RCC 7860 (cell line): ENCODE measurements around the gene CACUL1.
"Not testable (repeated sequence)": the region's sequence is repeated elsewhere in the genome, so short reads cannot be mapped to it uniquely, and the experiment has no call there.

ENCODE experiments used
- DNase-seq: peaks from one replicate; pipeline ENCODE4 v3.0.0-alpha.2; 2015; ENCODE audit warnings: low spot score
- FAIRE-seq: peaks from 2 replicates; lab custom pipeline; 2012; peaks lifted over from hg19 to GRCh38; lab: Jason Lieb, UNC

Gene CACUL1

DNA sequence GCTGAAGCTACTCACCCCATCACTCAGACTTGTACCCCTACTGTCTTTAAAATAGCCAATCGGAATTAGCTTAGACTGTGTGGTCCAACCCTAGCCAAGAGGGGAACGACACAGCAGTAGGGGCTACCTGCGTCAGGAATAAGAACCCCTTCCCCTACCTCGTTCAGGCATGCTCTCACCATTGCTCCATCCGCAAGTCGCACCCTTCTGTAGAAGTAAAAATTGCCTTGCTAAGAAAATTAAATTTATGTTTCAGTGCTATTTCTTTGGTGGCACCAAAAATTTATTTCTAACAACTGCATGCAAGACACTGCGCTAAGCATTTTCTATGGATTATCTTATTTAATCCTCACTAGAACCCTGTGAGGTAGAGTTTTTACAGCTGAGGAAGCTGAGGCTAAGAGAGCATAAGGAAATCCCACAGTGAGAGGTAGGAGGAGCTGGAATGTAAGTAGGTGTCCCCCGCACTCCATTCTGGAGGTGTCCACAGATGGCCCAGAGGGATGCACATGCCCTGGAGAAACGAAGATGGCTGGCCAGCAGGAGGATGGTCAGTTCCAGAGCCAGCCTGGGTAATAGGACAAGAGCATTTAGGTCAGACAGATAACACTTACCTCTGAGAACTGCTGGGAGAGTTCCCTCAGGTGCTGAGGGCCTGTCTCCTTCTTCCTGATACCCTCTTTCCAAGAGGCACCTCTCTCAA is 15.3 kb upstream of the CACUL1 start:
- FAIRE-seq (no peak), DNase-seq (no peak)

DNA sequence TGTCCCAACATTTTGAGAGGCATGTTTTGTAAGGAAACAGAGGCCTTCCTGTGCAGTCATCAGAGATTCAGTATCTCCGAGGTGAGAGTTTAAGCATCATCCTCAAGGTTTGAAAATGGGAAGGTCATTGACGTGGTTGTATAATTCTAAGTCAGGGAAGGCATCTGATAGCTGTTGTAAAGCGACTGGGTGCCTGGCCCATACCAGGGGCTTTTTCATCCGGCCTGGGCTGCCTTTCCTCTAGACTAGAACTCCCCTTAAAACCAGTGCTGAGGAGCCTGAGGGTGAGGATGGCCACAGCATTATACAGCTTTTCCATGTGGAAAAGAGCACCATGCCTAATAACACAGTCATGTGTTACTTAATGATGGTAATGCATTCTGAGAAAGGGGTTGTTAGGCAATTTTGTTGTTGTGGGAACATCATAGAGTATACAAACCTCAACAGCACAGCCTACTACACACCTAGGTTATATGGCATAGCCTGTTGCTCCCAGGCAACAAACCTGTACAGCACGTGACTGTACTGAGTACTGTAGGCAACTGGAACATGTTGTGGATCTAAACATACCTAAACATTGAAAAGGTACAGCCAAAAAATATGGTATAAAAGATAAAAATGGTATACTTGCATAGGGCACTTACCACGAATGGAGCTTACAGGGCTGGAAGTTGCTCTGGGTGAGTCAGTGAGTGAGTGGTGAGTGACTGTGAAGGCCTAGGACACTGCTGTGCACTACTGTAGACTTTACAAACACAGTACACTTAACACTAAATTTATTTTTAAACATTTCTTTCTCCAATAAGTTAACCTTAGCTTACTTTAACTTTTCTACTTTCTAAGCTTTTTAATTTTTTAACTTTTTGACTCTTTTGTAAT is 13.5 kb upstream of the CACUL1 start:
- DNase-seq (no peak), FAIRE-seq (no peak)

DNA sequence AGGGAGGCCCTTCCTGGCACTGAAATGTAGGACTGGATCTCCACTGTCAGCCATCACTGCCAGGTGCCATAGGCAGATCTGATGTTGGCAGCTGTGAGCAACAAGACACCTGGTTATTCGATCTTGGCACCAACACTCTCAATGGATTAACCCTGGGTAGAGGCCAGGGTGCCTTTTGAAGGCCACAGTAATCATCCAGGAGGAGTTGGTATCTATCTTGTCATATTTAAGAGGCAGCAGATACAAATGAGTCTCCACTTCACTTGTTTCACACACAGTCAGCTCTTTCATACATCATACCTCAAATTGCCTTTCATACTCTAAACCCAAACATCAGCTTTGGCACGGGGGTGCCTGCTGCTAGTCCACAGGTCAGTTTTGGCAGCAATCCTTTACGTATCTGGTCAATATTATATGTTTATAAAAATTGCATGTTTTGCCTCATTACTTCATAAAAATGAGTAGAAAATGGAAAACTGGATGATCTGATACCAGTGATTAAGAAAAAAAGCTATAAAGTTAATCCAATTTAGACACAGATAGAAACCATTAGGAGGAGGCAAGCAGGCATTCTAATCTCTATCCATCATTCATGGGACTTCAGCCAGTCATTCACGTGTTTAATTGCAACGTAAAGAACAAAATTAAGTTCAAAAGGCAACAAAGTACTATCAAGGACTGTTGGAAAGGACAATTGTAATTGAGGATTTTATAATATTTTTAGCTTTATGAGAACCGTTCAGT is 12.7 kb upstream of the CACUL1 start:
- DNase-seq (no peak), FAIRE-seq (no peak)

DNA sequence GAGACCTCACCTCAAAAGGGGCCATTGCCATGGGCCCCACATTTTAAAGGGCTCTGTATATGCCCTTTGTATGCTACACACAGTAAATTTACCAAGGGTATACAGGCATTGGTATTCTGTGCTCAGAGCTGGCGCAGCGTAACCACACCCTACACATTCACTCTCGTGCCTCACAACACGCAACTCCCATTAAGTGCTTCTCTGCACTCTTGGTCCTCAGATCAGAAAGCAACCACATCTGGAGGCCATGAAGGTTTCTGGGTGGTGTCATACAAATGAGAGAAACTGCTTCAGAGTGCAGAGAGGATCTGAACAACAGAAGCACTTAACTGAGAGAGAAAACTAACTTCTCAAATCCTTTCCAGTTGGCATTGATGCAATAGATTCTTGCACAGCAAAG is 9.4 kb upstream of the CACUL1 start:
- FAIRE-seq = no peak
- no peak for DNase-seq

DNA sequence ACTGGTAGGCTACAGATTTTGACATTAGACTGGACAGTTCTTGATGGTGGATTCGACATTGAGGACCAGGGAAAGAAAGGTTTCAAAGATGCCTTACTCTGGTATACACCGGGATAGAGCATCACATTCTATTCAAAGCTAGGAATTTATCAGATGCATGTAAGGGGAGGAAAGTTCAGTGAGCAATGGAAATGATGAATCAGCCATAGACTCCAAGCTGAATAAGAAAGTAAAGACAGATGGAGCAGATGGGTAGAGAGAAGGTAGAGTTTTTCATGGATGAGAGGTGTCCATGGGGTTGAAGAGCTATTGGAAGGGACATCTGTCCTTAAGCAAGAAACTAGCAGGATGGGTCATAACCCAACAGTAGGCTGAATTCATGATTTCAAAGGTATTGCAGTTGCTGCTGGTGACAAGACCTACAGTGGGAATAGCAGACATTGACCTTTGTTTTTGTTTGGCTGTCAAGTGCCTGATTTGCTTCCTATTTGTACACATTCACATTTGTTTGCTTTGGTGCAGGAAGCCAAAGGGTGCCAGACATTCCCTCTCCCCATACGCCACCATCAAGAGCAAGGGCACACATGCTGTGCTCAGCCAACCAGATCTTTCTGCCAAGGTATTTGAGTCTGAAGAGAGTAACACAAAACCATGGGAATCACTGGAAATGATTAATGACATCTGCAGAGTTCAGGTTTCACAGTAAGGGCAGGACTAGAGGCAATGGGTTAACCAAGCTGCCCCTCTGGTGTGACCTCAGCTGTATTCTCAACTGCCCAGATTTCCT is 8.6 kb upstream of the CACUL1 start:
- DNase-seq = peak; percentile 85
- FAIRE-seq = peak; percentile 94

DNA sequence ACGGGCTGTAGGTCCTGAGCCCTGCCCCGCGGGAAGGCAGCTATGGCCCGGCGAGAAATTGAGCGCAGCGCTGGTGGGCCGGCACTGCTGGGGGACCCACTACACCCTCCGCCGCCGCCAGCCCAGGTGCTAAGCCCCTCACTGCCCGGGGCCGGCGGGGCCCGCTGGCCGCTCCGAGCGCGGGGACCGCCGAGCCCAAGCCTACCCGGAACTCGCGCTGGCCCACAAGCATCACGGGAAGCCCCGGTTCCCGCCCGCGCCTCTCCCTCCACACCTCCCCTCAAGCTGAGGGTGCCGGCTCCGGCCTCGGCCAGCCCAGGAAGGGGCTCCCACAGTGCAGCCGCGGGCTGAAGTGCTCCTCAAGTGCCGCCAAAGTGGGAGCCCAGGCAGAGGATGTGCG is 5.5 kb upstream of the CACUL1 start:
- FAIRE-seq (no peak), DNase-seq (no peak)

DNA sequence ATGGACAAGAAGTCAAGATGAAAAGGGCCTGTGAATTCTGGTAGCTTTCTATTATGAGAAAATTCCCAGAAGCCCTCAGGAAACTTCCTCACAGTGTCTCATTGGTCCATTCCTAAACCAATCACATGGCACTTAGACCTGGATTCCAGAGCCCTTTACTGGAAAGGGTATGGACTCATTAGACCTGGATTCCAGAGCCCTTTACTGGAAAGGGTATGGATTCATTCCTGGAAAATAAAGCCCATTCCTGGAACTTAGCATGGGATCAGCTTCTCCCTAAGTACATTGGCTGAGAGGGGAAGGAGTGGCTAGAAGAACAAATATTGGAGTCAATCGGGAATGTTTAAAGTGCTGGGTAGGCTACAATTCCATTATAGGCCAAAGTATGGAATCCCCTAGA is 3.7 kb upstream of the CACUL1 start:
- no peak for FAIRE-seq
- DNase-seq = no peak

DNA sequence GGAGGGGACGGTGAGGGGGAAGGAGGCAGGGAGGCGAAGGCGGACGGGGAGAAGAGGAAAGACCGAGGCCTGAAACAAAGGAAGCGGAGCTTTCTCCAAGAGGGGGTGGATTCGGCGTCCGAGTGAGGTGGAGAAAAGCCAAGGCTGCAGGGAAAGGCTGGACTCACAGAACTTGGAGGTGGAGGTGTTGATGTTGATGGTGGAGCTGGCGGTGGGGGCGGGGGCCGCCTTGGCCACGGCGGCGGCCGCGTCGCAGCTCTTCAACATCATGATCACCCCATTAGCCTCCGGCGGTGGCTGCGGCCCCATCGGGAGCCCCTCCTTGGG is 578 bp downstream of the CACUL1 start:
- FAIRE-seq = no peak
- DNase-seq = no peak

DNA sequence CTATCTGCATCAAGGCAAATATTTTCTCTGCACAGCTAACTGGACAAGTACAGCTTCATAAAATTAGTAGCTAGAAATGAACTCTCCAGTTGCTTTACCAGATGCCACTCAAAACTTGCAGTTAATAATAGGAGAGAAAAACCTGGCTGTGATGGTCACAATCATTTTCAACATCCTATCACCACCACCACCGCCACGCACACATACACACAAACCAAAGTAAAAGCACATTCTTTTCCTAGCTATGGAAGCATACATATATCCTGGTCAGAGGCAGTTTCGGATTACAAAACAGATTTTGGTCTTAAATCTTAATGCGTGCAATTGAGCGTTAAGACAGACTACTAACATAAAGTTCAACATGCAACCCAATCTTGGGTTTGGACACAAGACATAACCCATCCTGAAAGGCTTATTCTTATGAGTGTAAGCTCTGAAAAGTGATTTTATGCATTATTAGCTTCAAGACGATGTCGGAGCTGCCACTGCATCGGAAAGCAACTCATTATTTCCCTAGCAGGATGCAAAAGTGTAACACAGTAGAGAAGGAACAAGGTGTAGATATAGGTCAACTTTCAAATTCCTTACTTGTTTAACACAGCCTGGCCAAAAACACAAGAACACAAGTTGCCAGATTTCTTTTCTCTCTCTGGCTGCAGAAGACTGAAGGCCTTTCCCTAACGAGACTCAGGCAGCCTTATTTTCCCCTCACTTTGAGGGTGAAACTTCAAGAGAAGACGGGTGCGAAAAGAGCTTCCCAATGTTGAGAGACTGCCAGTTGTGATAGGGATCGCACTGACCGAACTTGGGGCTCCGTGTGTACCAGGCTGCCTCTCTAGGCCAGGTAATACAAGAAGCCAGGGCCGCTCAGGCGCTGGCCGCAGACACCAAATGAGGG is 1.2 kb downstream of the CACUL1 start:
- DNase-seq (no peak), FAIRE-seq (no peak)

DNA sequence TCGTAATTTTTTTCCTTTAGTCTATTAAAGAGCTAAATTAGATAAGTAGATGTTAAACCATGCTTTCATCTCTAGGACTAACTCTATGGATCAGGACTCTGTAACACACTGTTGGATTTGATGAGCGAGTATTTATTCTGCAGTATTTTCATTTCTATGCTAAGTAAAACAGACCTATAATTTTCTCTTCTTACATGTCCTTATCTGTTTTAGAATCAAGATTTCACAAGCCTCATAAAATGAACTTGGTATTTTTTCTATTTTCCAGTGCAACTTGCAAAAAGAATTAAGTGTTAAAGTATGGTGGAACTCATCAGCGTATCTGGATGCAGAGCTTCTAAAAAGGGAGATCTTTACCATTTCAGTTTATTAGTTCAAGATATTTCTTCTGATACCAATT is 2.4 kb downstream of the CACUL1 start:
- DNase-seq (no peak), FAIRE-seq (no peak)

DNA sequence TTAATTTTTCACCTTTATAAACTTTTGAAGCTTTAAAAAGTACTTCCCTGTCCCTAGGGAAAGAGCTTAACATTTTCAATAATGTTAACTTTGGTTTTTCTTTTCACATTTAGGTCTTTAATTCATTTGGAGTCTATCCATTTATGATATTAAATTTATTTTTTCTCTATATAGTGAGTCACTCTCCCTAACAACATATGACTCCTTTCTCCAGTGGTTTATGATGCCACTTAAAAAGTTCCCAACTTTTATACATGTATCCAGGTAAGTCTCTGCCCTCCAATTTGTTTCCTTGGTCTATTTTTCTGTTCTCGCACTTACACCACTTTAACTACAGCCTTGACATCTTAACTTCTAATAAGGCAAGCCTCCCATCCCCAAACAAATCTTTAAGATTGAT is 3.5 kb downstream of the CACUL1 start:
- no peak for FAIRE-seq

DNA sequence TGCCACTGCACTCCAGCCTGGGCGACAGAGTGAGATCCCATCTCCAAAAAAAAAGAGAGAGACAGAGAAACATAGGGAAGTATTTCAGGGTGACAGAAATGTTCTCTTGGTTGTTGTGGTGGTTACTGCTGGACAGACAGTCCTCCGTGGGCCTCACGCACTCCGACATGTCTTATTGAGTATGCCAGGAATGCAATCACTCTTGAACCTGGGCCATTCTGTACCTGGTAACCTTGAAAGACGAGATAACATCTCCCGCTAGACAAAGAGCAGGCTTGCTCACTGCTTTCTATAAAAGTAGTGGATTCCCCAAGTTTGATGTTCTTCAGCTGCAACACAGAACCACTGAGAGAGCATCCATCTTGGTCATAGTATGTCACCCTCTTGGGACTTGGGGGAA is 6.7 kb downstream of the CACUL1 start:
- DNase-seq (no peak), FAIRE-seq (no peak)

More for the DNA sequence above, 3.5 kb downstream of the CACUL1 start:
- no peak for DNase-seq

DNA sequence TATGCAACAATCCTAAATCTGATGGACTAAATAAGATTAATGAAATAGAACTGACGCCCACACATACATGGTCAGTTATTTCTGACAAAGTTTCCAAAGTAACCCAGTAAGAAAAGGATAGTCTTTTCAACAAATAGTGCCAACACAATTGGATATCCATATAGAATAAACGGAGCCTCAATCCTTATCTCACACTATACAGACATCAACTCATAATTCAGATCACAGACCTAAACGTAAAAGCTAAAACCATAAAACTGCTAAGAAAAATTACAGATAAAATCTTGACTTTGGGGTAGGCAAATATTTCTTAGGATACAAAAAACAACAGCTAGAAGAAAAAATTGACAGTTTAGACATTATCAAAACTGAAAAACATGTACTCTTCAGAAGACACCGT is 8.5 kb downstream of the CACUL1 start:
- no peak for FAIRE-seq
- DNase-seq = no peak

DNA sequence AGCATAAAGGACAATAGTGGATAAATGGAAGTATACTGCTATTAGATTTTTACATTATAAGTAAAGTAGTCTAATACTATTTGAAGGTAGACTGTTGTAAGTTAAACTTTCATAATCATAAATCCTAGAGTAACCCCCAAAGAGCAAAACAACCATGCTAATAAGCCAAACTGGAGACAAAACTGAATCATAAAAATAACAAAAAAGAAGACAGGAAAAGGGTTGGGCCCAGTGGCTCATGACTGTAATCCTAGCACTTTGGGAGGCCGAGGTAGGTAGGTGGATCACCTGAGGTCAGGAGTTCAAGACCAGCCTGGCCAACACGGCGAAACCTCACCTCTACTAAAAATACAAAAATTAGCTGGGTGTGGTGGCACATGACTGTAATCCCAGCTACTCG is 9.7 kb downstream of the CACUL1 start:
- DNase-seq (no peak), FAIRE-seq (no peak)

DNA sequence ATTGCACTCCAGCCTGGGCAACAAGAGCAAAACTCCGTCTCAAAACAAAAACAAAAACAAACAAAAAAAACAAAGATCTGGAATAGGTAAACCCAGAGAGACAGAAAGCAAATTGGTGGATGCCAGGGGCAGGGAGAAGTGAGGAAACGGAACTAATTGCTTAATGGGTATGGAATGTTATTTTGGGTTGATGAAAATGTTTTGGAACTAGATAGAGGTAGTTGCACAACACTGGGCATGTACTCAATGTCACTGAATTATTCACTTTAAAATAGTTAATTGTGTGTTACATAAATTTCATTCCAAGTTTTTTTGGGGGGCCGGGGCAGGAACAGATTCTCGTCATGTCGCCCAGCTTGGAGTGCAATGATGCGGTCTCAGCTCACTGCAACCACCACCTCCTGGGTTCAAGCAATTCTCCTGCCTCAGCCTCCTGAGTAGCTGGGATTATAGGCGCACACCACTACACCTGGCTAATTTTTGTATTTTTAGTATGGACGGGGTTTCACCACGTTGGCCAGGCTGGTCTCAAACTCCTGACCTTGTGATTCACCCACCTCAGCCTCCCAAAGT is 10.3 kb downstream of the CACUL1 start:
- DNase-seq, FAIRE-seq: not testable (repeated sequence)

DNA sequence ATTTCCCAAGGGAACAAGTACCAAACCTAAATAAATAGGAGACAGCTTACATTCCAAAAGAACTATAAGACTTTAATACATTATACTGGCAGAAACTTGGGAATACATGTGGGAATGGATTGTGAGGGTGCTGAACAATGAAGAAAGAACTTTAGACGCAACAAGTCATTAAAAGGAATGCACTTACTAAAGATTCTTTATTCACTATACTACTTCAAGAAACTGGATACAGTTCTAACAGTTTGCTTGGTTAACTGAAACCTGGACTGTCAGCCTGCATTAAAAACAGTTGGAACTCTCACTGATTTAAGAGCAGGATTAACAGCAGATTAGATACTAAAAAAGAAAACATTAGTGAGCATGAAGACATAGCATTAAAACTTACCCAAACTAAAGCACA is 12.0 kb downstream of the CACUL1 start:
- no peak for FAIRE-seq
- no peak for DNase-seq

DNA sequence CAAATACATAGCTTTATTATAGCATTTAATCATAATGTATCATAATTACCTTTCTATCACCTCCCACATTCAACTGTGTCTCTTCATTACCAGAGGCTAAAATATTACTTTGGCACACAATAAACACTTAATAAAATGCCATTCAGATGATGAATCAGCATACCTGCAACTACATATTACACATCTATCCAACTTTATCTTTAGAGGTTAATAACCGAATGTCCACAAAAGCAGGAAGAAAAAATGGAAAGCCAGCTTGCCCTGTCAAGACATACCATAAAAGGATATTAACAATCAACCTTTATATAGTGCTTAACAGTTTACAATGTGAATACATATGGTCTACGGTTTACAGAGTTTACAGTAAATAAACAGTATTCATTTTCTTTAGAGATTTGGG is 12.7 kb downstream of the CACUL1 start:
- no peak for DNase-seq
- no peak for FAIRE-seq

DNA sequence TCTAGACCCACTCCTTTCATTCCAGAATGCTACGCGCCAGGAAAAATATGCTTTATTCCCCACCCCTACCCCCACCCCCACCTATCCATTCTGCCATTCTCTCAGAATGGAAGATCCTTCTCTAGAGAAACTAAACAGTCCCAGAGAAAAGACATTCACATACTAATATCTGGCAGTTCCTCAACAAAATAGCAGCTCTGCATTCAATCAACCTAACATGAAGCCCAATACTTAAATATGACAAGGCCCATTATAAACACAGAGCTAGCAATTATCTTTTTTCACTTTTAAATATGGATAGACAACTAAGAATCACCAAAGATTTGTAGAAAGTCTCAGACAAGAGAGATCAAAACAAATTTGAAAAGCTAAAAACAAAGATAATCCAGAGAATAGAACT is 16.4 kb downstream of the CACUL1 start:
- DNase-seq = no peak
- FAIRE-seq = no peak

DNA sequence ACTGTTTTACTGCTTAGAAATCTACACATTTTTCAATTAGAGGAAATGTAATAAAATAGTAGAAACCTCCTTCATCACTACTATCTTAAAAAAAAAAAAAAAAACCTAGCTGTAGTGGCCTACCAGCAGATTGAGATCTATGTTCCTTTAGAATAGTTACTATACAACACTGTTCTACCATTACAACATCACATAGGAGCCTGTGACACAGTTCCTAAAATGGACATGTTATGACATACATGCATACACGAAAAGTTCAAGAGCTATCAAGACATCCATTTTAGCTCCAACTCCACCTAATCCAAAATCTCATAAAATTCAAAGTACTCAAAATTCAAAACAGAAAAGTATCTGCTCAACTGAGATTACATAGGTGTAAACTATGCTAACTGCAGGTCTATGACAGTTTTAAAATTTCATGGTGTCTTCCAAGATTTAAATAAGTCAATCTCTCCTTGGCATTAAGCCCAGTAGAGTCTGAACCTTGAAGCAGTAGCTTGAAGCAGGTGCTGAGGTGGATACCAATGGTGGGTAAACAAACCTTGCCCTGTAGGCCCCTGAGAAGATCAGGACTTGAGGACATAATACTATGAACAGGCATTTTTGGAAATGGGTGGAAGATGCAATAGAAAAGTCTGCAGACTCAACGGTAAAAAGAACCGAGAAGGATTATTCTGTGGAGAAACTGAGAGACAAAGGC is 17.0 kb downstream of the CACUL1 start:
- FAIRE-seq (no peak), DNase-seq (no peak)
